ENCODE data around the gene TSC22D1. TPM values are rescaled to one million over a fixed set of nuclear protein-coding genes. Genes with fewer than 3 reads are reported as not detected.
"Not testable (repeated sequence)": the region's sequence is repeated elsewhere in the genome, so short reads cannot be mapped to it uniquely, and the experiment has no call there.

Gene TSC22D1
- total RNA-seq = 76.4 and 259 TPM in 2 replicates

DNA sequence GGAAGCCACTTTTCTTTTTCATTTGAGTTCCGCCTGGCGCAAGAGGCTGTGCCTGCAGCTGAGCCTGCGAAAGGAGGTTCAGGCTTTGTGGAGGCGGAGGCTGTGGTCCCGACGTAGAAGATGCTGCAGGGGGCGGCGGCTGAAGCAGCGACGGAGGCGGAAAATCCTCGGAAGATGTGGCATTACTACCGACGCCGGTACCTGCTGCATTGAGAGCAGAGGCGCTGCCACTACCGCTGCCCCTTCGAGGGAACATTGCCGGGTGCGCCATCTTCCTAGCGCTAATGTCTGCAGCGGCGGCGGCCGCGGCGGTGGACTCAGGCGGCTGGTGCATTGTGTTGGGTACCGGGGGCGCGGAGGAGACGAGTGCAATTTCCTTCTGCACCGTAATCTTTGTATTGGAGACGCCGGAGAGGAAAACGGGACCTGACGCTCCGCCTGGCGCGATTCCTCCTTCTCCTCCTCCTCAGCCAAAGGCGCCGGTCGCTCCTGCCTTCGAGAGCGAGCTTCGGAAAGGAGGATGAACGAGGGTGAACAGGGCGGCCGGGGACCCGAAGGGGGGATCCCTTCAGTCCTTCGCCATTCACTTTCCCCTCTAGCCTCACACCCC, at the start of gene TSC22D1:
Gene TSC22D1 (minus strand): TSS at position 590 of the 610 bp plus-strand sequence. CDS start 256 bp downstream, at position 334.
- peak; percentile 14 for DNase-seq (ENCODE audit: low read depth)

DNA sequence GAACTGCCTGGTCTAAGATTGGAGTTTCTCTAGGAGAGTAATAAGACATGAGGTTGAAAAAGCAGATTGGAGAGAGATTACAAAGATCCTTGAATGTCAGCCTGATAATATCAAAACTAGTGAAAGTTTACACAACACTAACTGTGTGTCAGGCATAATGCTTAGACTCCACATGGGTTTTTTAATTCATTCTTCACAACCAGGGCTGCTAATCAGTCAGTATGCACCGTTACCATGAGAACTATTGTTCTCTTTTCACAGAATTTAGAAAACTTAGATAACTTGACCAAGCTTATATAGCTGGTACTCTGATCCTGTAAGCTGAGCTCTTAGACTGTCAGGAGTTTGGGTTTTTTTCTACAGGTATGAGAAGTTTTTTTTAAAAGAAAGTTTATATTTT, 46.6 kb upstream of the TSC22D1 start:
- DNase-seq (ENCODE audit: low read depth) = no peak

DNA sequence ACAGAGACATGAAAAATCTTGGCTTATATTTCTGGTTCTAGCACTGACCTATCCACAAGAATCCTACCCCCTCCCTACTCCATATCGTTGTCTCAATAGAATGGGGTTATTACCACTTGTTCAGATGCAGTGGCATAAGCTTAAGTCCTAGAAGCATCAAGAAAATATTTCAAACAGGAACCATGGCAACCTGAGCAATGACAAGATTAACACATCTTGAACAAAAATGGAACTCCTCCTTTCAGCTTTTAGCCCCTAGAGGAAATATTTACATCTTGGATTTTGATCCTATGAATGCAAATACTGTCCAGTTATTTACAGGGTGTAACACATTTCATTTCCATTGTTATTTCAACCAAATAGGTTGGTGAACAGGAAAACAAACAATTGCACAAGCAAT, 46.1 kb upstream of the TSC22D1 start:
- peak; percentile 3 for DNase-seq (ENCODE audit: low read depth)

DNA sequence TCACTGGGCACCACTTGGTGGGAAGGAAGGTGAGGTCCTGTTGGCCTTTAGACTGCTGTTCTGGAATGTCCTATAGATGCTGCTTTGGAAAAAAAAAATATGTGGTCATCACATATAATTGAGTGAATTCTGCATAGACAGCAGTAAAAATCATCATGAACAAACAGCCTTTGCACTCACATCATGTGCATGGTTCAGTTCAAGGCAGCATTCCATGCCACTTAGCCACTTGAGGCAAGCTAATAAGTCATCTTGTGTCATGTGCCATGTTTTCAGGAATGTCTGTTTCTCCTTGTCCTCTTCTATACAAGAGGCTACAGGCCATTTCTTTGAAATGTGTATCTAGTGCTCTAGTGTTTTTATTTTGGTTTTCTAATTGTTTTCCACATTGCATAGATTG, 43.9 kb upstream of the TSC22D1 start:
- peak; percentile 77 for DNase-seq (ENCODE audit: low read depth)

DNA sequence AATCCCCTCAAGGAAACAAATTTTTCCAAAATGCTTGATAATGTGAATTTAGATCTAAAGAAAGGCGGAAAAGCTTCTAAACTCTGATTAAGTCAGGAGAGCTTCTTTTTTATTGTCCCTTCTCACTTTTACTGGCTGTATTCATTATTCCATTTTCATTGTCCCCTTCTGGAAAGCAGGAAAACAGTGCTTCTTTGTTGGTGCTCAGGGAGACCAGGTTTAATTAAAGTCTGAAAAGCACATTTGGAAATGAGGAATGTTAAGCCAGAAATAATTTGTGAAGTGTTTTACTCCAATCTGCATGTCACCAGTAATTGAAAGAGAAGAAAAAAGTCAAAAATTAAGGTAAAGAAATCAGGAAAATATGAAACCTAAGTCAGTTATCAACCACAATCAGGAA, 43.5 kb upstream of the TSC22D1 start:
- DNase-seq (ENCODE audit: low read depth) = no peak

DNA sequence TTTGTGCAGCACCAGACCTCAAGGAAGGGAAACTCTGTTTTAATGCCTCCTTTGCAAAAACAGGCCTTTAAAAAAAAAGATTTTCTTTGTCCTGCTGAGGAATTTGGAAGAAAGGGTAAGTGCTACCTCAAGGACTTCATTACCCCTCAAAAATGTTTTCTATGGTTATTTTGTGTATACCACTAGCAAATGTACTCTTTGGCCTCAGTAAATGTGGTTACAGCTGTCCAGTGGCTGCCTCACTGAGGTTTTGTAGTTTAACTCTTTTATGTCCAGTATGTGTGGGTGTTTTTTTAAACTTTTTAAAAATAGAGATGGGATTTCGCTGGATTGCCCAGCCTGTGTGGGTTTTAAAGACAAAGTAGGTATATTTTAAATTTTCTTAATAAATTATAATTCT, 42.2 kb upstream of the TSC22D1 start:
- DNase-seq (ENCODE audit: low read depth) = peak; percentile 10

DNA sequence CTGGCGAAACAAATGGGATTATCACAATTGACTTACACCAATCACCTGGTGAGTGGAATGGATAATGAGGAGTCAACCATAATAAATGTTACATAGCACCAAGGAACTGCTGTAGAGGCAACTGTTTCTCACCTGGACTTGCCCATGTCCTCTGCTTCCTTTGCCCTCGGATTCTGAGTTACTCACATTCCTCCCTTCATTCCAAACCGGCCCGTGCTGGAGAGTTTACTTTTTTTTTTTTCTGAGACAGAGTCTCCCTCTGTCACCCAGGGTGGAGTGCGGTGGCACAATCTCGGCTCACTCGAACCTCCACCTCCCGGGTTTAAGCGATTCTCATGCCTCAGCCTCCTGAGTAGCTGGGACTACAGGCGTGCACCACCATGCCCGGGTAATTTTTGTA, 41.5 kb upstream of the TSC22D1 start:
- DNase-seq (ENCODE audit: low read depth) = no peak

DNA sequence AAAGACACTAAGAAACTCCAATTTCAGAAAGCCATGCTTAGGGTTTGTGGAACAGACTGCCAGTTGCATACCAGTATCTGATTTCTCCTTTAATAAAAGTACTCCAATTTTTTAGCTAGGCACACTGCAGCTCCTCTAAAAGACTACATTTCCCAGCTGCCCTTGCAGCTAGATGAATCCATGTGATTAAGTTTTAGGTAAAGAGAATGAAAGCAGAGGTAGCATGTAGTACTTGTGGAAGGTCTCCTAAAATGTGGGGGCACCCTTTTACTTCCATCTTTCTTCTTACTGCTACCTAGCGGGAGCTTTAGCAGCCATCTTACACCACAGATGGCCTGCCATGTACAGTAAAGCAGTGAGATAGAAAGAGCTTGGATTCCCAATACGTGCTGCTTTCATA, 33.0 kb upstream of the TSC22D1 start:
- DNase-seq (ENCODE audit: low read depth) = no peak

DNA sequence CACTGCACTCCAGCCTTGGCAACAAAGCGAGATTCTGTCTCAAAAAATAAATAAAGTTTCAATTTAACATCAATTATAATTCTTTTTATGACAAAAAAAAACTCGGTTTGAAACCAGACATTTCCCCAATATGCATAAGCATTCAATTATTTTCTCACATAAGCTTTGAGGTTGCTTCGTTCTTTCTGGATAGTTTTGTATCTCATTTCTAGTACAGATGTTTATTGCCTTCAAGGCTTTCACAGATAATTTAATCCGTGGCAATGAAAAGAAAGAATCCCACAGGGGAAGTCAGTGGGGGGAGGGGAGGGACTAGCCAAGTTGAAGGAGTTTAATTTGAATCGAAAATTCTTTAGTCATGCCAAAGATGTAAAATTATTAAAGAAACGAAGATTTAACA, 29.6 kb upstream of the TSC22D1 start:
- no peak for DNase-seq (ENCODE audit: low read depth)

DNA sequence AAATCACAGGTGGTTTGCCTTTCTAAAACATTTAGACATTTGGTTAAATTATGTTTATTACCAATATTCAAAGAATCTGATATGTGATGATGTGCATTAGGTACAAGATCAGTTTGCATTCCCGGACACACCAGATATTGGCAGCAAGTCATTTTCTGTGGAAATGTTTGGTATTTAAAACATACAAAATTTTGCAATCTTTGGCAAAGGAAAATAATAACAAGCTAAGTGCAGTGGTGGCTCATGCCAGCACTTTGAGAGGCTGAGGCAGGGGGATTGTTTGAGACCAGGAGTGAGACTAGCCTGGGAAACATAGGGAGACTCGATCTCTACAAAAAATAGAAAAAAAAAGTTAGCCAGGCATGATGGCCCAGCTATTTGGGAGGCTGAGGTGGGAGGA, 29.1 kb upstream of the TSC22D1 start:
- no peak for DNase-seq (ENCODE audit: low read depth)

DNA sequence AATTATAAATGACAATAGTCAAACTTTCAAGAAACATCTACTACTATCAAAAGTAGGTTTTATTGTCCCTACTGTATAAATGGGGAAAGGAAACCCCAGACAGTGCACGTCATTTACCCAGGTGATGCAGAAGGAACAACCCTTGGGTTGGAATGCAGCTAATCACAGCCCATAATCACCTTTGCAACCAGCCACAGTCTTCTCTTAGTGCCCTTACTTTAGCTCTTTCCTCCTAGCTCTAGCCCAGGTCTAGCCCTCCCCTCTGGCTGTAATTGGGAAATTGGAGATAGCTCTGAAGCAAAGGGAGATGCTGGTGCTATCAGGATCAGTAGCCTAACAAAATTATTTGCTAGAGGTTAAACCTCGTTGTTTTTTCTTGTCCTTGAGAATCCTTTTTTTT, 25.5 kb upstream of the TSC22D1 start:
- DNase-seq (ENCODE audit: low read depth) = no peak

DNA sequence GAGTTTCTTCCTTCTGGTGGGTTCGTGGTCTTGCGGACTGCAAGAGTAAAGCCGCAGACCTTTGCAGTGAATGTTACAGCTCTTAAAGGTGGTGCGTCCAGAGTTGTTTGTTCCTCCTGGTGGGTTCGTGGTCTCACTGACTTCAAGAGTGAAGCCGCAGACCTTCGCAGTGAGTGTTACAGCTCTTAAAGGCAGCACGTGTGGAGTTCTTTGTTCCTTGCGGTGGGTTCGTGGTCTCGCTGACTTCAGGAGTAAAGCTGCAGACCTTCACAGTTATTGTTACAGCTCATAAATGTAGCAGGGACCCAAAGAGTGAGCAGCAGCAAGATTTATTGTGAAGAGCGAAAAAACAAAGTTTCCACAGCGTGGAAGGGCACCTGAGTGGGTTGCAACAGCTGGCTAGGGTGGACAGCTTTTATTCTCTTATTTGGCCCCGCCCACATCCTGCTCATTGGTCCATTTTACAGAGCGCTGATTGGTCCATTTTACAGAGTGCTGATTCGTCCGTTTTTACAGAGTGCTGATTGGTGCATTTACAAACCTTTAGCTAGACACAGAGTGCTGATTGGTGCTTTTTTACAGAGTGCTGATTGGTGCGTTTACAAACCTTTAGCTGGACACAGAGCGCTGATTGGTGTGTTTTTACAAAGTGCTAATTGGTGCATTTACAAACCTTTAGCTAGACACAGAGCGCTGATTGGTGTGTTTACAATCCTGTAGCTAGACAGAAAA, 17.9 kb upstream of the TSC22D1 start:
- not testable (repeated sequence) for DNase-seq (ENCODE audit: low read depth)

DNA sequence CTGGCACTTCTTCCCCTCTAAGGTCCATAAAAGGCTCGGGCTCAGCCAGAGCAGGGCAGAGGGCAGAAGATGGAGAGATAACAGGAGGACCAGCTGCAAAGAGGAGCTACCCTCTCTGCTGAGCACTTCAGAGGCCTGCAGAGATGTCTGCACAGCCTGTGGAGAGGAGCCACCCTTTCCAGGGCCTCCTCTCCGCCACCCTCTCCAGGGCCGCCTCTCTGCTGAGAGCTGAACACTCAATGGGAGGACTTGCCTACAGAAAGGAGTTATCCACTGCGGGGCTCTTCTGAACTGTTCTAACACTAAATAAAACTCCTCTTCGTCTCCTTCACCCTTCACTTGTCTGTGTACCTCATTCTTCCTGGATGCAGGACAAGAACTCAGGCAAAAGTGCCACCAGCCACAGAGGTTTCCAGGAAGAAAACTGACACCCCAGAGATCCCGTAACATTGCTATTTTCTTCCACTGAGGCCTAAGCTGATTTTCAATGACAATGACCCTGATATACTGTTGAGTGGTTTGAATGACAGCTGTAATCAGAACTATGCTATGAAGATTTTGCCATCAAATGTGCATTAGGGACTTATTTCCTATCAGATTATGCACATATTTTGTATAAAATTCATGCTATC, 16.2 kb upstream of the TSC22D1 start:
- no peak for DNase-seq (ENCODE audit: low read depth)

DNA sequence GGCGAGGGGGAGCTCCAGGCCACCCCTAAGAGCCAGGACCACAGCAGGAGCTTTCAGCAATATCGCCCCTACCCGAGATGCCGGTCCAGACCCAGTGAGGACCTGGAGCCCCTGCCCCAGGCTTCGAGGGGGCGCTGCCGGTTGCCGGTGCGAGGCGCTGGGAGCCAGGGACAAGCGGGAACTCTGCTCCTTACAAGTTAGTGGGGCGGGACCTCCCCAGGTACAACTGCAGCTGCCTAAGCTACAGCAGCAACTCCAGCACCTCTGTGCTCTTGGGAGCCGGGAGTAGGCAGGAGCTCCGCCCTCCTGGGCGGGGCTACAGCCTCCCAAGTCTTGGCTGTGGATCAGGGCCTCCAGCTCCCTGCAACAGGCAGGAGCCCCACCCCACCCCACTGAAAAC, 15.2 kb upstream of the TSC22D1 start:
- DNase-seq (ENCODE audit: low read depth) = no peak

DNA sequence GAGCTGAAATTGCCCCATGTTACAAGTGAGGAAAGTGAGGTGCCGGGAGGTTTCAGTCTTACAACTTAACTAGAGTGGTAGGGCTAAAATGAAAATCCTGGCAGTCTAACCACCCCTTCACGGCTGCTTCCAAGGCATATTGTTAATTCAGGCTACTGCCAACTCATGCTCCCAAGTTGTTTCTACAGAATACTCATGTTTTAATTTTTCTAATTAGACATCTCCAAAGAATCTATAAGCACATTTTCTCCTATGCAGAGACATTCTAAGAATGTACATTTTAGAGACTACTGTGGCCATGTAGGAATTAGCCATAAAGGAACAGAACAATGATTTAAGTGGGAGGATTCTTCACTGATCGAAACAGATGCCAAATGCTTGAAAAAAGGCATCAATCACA, 7.0 kb upstream of the TSC22D1 start:
- DNase-seq (ENCODE audit: low read depth) = no peak

DNA sequence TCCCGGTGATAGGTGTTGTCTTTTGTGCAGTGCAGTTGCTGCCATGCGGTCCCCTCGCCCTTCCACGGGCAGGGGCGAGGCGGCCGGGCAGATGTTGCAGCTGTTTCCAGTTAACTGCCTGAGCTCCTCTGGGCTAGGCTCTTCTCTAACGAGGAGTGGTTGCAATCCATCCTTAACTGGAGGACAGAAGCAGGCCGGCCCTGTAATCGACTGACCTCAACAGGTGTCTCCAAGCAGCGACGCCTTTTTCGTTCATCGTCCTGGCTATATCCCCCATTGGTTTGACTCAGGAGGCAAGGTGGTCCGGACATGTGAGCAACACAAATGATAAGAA, 1.9 kb upstream of the TSC22D1 start:
- peak; percentile 28 for DNase-seq (ENCODE audit: low read depth)

DNA sequence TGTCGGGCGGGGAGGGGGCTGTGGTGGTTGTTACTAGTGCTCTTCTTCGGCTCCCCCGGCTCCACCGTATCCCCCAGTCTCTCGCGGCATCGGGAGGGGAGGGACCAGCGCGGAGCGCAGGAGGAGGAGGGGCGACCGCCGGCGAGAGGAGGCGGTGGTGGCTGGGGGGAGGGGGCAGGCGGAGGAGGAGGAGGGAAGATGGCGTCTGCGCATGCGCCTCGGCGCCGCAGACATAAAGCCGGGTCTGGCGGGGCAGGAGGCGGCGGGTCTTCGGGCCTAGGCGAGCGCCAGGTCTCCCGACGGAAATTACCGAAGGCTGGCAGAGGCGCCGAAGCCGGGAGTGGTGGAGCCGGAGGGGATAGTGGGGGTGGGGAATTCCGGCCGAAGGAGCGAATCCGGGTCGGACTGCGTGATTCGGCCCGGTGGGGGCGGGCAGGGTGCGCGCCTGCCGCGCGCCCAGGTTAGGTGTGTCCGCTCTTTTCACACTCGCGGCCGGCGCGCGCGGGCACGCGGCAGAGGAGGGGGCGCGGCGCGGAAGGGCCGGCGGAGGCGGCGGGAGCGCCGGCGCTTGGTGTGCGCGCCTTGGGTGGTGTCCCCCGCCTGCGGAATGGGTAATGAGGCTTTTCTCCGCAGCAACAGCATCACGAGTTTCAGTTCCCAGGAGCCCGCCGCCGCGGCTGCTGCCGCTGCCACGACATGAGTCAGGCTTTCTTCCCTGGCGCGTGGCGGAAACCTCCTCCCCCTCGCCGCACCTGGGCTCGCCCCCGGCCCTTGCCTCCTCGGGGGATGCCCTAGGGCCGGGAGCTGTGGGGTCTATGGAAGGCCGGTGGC, 1.3 kb upstream of the TSC22D1 start:
- DNase-seq (ENCODE audit: low read depth) = peak; percentile 87

DNA sequence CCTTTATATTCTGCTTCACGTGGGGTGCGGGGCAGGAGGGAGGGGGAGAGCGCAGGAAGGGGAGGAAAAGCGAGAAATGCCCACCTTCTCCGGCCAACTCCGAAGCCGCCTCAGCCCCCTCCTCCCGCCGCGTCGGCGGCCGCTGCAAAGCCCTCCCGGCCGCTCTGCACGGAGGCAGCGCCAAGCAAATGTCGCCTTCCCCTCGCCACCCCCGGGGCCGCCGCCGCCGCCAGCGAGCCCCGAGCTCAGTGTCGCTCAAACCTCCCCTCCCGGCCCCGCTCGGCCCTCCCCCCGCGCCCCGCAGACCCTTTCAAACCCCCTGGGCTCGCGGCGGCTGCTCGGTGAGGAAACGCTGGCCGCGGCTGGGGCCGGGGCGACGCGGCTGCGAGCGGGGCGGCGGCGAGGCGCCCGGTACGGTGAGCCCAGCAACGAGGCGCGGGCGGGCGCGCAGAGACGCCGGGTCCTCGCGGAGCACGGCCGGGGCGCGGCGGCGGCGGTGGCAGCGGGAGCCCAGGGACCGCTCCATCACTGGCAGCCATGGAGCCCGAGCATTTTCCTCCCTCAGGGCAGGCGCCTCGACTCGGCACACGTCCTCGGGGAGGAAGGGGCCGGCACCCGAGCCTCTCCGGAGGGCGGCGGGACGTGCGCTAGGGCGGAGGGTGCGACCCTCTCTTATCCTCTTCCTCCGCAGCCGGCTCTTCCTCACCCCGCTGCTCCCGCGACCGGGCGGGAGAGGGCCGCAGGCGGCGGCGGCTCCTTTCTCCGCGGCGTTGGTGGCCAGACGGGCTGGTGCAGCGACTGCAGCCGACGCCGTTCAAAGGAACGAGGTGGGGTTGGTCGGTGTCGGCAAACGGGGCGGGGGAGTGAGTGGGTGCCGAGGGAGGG, 463 bp upstream of the TSC22D1 start:
- DNase-seq (ENCODE audit: low read depth) = no peak

DNA sequence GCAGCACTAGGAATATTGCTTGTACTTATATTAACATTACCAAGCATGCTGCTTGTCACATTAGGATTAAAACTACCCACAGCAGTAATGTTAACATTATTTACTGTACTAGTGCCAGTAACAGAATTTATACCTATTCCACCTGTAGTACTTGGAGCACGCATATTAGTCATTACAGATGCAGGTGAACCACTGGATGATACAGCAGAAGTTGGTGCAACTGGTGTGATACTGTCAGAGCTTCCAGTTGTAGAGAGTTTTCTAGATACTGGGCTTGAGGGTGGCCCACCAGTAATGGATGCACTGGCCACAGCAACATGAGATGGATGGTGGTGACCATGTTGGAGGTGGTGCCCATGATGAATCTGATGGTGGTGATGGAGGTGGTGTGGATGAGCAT, 1.1 kb downstream of the TSC22D1 start:
- no peak for DNase-seq (ENCODE audit: low read depth)

DNA sequence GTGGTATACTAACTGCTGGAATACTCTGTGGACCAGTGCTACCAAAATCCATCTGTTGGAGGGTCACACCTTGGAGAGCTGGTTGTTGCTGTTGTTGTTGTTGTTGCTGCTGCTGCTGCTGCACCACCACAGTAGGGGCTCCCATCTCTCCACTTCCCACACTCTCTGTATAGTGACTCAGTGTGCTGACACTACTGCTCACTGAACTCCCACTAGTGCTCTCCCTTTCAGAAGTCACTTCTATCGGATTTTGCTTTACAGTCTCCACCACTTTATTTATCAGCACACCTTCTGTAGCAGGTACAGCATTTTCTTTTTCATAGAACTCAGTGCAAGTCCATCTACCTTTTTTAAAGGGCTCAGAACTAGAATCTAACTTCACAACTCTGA, 1.7 kb downstream of the TSC22D1 start:
- no peak for DNase-seq (ENCODE audit: low read depth)

DNA sequence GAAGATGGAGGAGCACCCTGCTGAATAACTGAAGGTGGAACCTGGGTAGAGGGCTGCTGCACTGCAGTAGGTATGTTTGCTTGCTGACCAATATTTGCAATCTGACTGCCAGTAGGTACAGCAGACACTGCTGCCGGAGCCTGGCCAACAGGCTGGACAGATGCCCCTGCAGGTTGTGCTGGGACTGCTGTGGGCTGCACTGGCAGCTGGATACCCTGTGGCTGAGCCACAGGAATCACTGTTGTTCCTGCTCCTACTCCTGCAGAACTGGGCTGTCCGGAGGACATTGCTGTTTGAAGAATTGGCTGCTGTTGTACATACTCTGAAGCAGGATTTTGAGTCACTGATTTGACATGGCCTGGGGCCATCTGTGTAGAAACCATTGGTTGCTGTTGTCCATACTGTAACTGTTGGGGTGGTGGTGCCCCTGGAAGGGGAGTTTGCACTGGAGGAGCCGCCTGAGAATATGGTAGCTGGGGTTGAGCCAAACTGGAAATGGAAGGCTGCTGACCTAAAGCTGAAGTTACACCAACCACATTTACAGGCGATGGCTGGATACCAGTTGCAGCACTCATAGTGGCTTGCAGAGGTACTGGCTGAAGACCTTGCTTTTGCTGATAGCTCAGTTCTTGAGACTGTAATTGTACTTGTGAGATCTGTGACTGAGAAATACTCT, 2.2 kb downstream of the TSC22D1 start:
- DNase-seq (ENCODE audit: low read depth) = peak; percentile 77

Data from renal cortical epithelial cell (primary cell).